ENCODE measurements around the gene UTP15. TPM values are rescaled to one million over a fixed set of nuclear protein-coding genes. Genes with fewer than 3 reads are reported as not detected.

Gene UTP15
- total RNA-seq, 1 experiment from 2014 or later = 27.6 TPM

- no peak overlapping the region for H3K9ac ChIP-seq (ENCODE audit: low read length)
- no peaks in the 10 kb centered on the region for H4K20me1 ChIP-seq (ENCODE audit: low read length)
- H3K9me3 ChIP-seq (ENCODE audit: low read length) = no peaks in the 10 kb centered on the region
- ATAC-seq = no peak
- ChIA-PET POLR2A (ENCODE audit: unreplicated experiment) (interaction anchor here (0.6 kb wide), 1 partner anchor 363 kb away, joined by 6 read pairs; no protein-coding TSS in a partner anchor), CTCF (no interaction called here)
- TF ChIP-seq EZH2 (IDR thresholded peaks at IDR 0.05; ENCODE audit: low read length, unreplicated experiment) = no peak
- TF ChIP-seq, protein P1, sequence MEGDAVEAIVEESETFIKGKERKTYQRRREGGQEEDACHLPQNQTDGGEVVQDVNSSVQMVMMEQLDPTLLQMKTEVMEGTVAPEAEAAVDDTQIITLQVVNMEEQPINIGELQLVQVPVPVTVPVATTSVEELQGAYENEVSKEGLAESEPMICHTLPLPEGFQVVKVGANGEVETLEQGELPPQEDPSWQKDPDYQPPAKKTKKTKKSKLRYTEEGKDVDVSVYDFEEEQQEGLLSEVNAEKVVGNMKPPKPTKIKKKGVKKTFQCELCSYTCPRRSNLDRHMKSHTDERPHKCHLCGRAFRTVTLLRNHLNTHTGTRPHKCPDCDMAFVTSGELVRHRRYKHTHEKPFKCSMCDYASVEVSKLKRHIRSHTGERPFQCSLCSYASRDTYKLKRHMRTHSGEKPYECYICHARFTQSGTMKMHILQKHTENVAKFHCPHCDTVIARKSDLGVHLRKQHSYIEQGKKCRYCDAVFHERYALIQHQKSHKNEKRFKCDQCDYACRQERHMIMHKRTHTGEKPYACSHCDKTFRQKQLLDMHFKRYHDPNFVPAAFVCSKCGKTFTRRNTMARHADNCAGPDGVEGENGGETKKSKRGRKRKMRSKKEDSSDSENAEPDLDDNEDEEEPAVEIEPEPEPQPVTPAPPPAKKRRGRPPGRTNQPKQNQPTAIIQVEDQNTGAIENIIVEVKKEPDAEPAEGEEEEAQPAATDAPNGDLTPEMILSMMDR (conservative IDR thresholded peaks at IDR 0.05; ENCODE audit: low read depth, low read length) = no peak
- no peak for TF ChIP-seq EZH2phosphoT487 (IDR thresholded peaks at IDR 0.05; ENCODE audit: borderline replicate concordance, low read length)
- no peaks in the 10 kb centered on the region for H3K36me3 ChIP-seq (ENCODE audit: low read depth, low read length)
- no peak for DNase-seq
- H3K9me2 ChIP-seq (replicated peaks; ENCODE audit: low read length) = no peaks in the 10 kb centered on the region
- H2AFZ ChIP-seq (ENCODE audit: low read length) = no peak overlapping the region
- no peak overlapping the region for H3K27ac ChIP-seq (ENCODE audit: low read length)
- no peaks in the 10 kb centered on the region for H3K79me2 ChIP-seq (ENCODE audit: low read length)
- H3K27me3 ChIP-seq (ENCODE audit: low read length) = no peaks in the 10 kb centered on the region
- H3K4me3 ChIP-seq (ENCODE audit: low read length) = no peak overlapping the region
- BruUV-seq (replicated peaks) = no TSS peak
- intact Hi-C loops (cut with micrococcal nuclease) = no loop called here
- H3K4me1 ChIP-seq (ENCODE audit: insufficient read depth, low read length) = 0 out of 2 replicates have a peak, but pooled peaks cover 4% of the 10 kb centered on the region
- no peak overlapping the region for H3K4me2 ChIP-seq (ENCODE audit: low read length)
- no peaks in the 10 kb centered on the region for H3F3A ChIP-seq (ENCODE audit: low read length, unreplicated experiment)
Observed at GRCh38 chr5:73522989-73523388, 42.6 kb upstream of the UTP15 start.

GRCh38 chr5:73523861-73524260 is 41.7 kb upstream of the UTP15 start:
- Histone ChIP-seq H4K20me1 (ENCODE audit: low read length) (no peaks in the 10 kb centered on the region), H3K9ac (ENCODE audit: low read length) (no peak overlapping the region), H3K79me2 (ENCODE audit: low read length) (no peaks in the 10 kb centered on the region), H3K4me1 (ENCODE audit: insufficient read depth, low read length) (0 out of 2 replicates have a peak, but pooled peaks cover 4% of the 10 kb centered on the region), H3K9me2 (replicated peaks; ENCODE audit: low read length) (no peaks in the 10 kb centered on the region), H3K4me3 (ENCODE audit: low read length) (no peak overlapping the region), H3K27ac (ENCODE audit: low read length) (no peak overlapping the region), H3K36me3 (ENCODE audit: low read depth, low read length) (no peaks in the 10 kb centered on the region), H3F3A (ENCODE audit: low read length, unreplicated experiment) (no peaks in the 10 kb centered on the region), H3K9me3 (ENCODE audit: low read length) (no peaks in the 10 kb centered on the region), H3K4me2 (ENCODE audit: low read length) (no peak overlapping the region), H2AFZ (ENCODE audit: low read length) (no peak overlapping the region), H3K27me3 (ENCODE audit: low read length) (no peaks in the 10 kb centered on the region)
- no TSS peak for BruUV-seq (replicated peaks)
- TF ChIP-seq, protein P1 (conservative IDR thresholded peaks at IDR 0.05; ENCODE audit: low read depth, low read length) = no peak
- TF ChIP-seq EZH2 (IDR thresholded peaks at IDR 0.05; ENCODE audit: low read length, unreplicated experiment) (no peak), EZH2phosphoT487 (IDR thresholded peaks at IDR 0.05; ENCODE audit: borderline replicate concordance, low read length) (no peak)
- DNase-seq (no peak), ATAC-seq (no peak)
- ChIA-PET CTCF (no interaction called here), POLR2A (ENCODE audit: unreplicated experiment) (no interaction called here)
- intact Hi-C loops (cut with micrococcal nuclease) = no loop called here

GRCh38 chr5:73525606-73526203 is 39.8 kb upstream of the UTP15 start:
- no peaks in the 10 kb centered on the region for H3K9me3 ChIP-seq (ENCODE audit: low read length)
- CTCF ChIA-PET = no interaction called here
- H3K27ac ChIP-seq (ENCODE audit: low read length) = no peak overlapping the region
- H3F3A ChIP-seq (ENCODE audit: low read length, unreplicated experiment) = no peaks in the 10 kb centered on the region
- H3K9me2 ChIP-seq (replicated peaks; ENCODE audit: low read length) = no peaks in the 10 kb centered on the region
- intact Hi-C loops (cut with micrococcal nuclease) = no loop called here
- no TSS peak for BruUV-seq (replicated peaks)
- POLR2A ChIA-PET (ENCODE audit: unreplicated experiment) = no interaction called here
- H3K9ac ChIP-seq (ENCODE audit: low read length) = no peak overlapping the region
- H3K4me1 ChIP-seq (ENCODE audit: insufficient read depth, low read length) = no peaks in the 10 kb centered on the region
- TF ChIP-seq, protein P1 (conservative IDR thresholded peaks at IDR 0.05; ENCODE audit: low read depth, low read length) = no peak
- TF ChIP-seq EZH2phosphoT487 (IDR thresholded peaks at IDR 0.05; ENCODE audit: borderline replicate concordance, low read length) (no peak), EZH2 (IDR thresholded peaks at IDR 0.05; ENCODE audit: low read length, unreplicated experiment) (no peak)
- H3K4me3 ChIP-seq (ENCODE audit: low read length) = no peak overlapping the region
- no peaks in the 10 kb centered on the region for H3K79me2 ChIP-seq (ENCODE audit: low read length)
- no peak for ATAC-seq
- H3K27me3 ChIP-seq (ENCODE audit: low read length) = no peaks in the 10 kb centered on the region
- no peaks in the 10 kb centered on the region for H3K36me3 ChIP-seq (ENCODE audit: low read depth, low read length)
- no peak for DNase-seq
- no peaks in the 10 kb centered on the region for H4K20me1 ChIP-seq (ENCODE audit: low read length)
- no peak overlapping the region for H3K4me2 ChIP-seq (ENCODE audit: low read length)
- no peak overlapping the region for H2AFZ ChIP-seq (ENCODE audit: low read length)
